Neuronal stem cell (in vitro differentiated cells): ENCODE measurements around the gene SP3.
"Not testable (repeated sequence)": the region's sequence is repeated elsewhere in the genome, so short reads cannot be mapped to it uniquely, and the experiment has no call there.

Source experiments
- DNase-seq: peaks from one replicate; pipeline ENCODE4 v3.0.0-alpha.2; 2013; ENCODE audit warnings: low spot score
- H2AFZ ChIP-seq: one replicate; pipeline ENCODE4 v1.6.1; 2013; ENCODE audit warnings: mild to moderate bottlenecking, low read length, inconsistent platforms
- H2AK5ac ChIP-seq: 2 replicates; pipeline ENCODE4 v1.6.1; 2013; ENCODE audit warnings: low read depth, mild to moderate bottlenecking, inconsistent platforms, low read length, moderate library complexity, mixed read lengths
- H2BK120ac ChIP-seq: 2 replicates; pipeline ENCODE4 v1.6.1; 2013; ENCODE audit warnings: low read depth, mild to moderate bottlenecking, inconsistent platforms, low read length, moderate library complexity, mixed read lengths
- H2BK12ac ChIP-seq: one replicate; pipeline ENCODE4 v1.6.1; 2013; ENCODE audit warnings: low read length, inconsistent platforms
- H2BK15ac ChIP-seq: 2 replicates; pipeline ENCODE4 v1.6.1; 2013; ENCODE audit warnings: mild to moderate bottlenecking, low read length, inconsistent platforms, mixed read lengths
- H2BK5ac ChIP-seq: one replicate; pipeline ENCODE4 v1.6.1; 2013; ENCODE audit warnings: inconsistent platforms, mild to moderate bottlenecking, low read length, moderate library complexity
- H3K14ac ChIP-seq: one replicate; pipeline ENCODE4 v1.6.1; 2013; ENCODE audit warnings: low read length, inconsistent platforms
- H3K18ac ChIP-seq: 2 replicates; pipeline ENCODE4 v1.6.1; 2013; ENCODE audit warnings: low read length, inconsistent platforms
- H3K23ac ChIP-seq: 2 replicates; pipeline ENCODE4 v1.6.1; 2013; ENCODE audit warnings: low read depth, mild to moderate bottlenecking, mixed read lengths, low read length, inconsistent platforms; ENCODE audit not compliant: poor library complexity
- H3K27ac ChIP-seq: replicated peaks from 3 replicates; pipeline ENCODE4 v1.5.1; 2013; ENCODE audit warnings: low read length, inconsistent platforms
- H3K27me3 ChIP-seq, 3 experiments: 2 replicates each; pipeline ENCODE4 v1.6.1; 2013; ENCODE audit warnings: low read length in 3 of 3, mild to moderate bottlenecking in 2 of 3, inconsistent platforms in 1 of 3, low read depth in 1 of 3, mixed read lengths in 1 of 3, moderate library complexity in 1 of 3; ENCODE audit not compliant: control insufficient read depth in 3 of 3, insufficient read depth in 3 of 3
- H3K36me3 ChIP-seq, 2 donors: replicated peaks in 1 of 2; 2 replicates each; pipeline ENCODE4 v1.6.1; 2013; ENCODE audit warnings: low read length in 2 of 2; ENCODE audit not compliant: control insufficient read depth in 2 of 2, insufficient read depth in 2 of 2
- H3K4ac ChIP-seq: 2 replicates; pipeline ENCODE4 v1.6.1; 2013; ENCODE audit warnings: inconsistent platforms, mild to moderate bottlenecking, low read length, moderate library complexity
- H3K4me1 ChIP-seq, 2 donors: 1 replicate in 1 of 2; 2 replicates in 1 of 2; pipeline ENCODE4 v1.6.1; 2013; ENCODE audit warnings: low read length in 2 of 2, low read depth in 1 of 2; ENCODE audit not compliant: control insufficient read depth in 2 of 2, insufficient read depth in 1 of 2
- H3K4me2 ChIP-seq: one replicate; pipeline ENCODE4 v1.6.1; 2013; ENCODE audit warnings: mild to moderate bottlenecking, low read length, inconsistent platforms; ENCODE audit not compliant: insufficient read depth, poor library complexity, severe bottlenecking
- H3K4me3 ChIP-seq, 2 donors: 2 replicates each; pipeline ENCODE4 v1.5.1; 2013; ENCODE audit warnings: low read length in 2 of 2, mild to moderate bottlenecking in 2 of 2, inconsistent platforms in 1 of 2, moderate library complexity in 1 of 2
- H3K79me1 ChIP-seq: one replicate; pipeline ENCODE4 v1.6.1; 2013; ENCODE audit warnings: low read depth, mild to moderate bottlenecking, inconsistent platforms, low read length, moderate library complexity
- H3K9ac ChIP-seq: one replicate; pipeline ENCODE4 v1.6.1; 2013; ENCODE audit warnings: mild to moderate bottlenecking, low read depth, low read length, inconsistent platforms; ENCODE audit not compliant: poor library complexity
- H3K9me3 ChIP-seq, 2 donors: replicated peaks in 1 of 2; 2 replicates each; pipeline versions ENCODE3 to v1.6.1; 2013; ENCODE audit warnings: low read length in 2 of 2, mild to moderate bottlenecking in 2 of 2, inconsistent platforms in 1 of 2, low read depth in 1 of 2, mixed read lengths in 1 of 2, moderate library complexity in 1 of 2; ENCODE audit not compliant: control insufficient read depth in 2 of 2, insufficient read depth in 1 of 2
- H4K8ac ChIP-seq: one replicate; pipeline ENCODE4 v1.6.1; 2013; ENCODE audit warnings: low read depth, mild to moderate bottlenecking, inconsistent platforms, low read length, moderate library complexity
- H4K91ac ChIP-seq: one replicate; pipeline ENCODE4 v1.6.1; 2013; ENCODE audit warnings: low read length, low read depth, mild to moderate bottlenecking, inconsistent platforms; ENCODE audit not compliant: poor library complexity
- WGBS, 2 donors: extraction: QIAGEN DNeasy Blood & Tissue Kit; methylation state at CpG; one replicate each; pipeline ENCODE4 v1.1.7; 2013; ENCODE audit warnings: missing lambda C conversion rate in 2 of 2, mixed read lengths in 1 of 2; ENCODE audit not compliant: insufficient read length in 2 of 2, insufficient replicate concordance in 1 of 2; ENCODE audit errors: extremely low coverage in 2 of 2; 5-methylcytosine and 5-hydroxymethylcytosine counted together

Gene SP3

DNA sequence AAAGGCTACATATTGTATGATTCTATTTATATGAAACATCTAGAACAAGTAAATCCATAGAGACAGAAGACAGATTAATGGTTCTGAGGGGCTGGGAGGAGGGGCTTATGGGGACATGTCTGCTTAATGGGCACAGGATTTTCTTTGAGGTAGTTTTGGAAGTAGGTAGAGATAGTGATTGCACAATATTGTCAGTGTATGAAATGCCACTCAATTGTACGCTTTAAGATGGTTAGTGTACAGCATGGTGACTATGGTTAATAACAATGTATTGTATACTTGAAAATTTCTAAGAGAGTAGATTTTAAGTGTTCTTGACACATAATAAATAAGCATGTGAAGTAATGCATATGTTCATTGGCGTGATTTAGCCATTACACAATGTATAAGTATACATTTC lies 68.4 kb downstream of the SP3 start:
- Histone ChIP-seq H3K4me3 (no peak overlapping the region), H2BK15ac (no peak overlapping the region), H2AFZ (no peak overlapping the region), H3K27ac (no peak overlapping the region), H4K8ac (no peak overlapping the region), H3K79me1 (no peaks in the 10 kb centered on the region), H2BK5ac (no peak overlapping the region), H2AK5ac (no peak overlapping the region), H3K14ac (no peak overlapping the region), H3K4me1 (no peaks in the 10 kb centered on the region), H3K4me2 (no peak overlapping the region), H4K91ac (no peak overlapping the region), H3K4ac (no peak overlapping the region), H3K9ac (no peak overlapping the region), H3K9me3 (no peaks in the 10 kb centered on the region), H2BK12ac (no peak overlapping the region), H3K36me3 (no peaks in the 10 kb centered on the region), H2BK120ac (no peak overlapping the region), H3K27me3 (no peaks in the 10 kb centered on the region), H3K23ac (no peak overlapping the region), H3K18ac (no peak overlapping the region)
- no peak for DNase-seq
- WGBS, 2 donors, result no CpG with 5 or more reads among the region's 2 CpGs

DNA sequence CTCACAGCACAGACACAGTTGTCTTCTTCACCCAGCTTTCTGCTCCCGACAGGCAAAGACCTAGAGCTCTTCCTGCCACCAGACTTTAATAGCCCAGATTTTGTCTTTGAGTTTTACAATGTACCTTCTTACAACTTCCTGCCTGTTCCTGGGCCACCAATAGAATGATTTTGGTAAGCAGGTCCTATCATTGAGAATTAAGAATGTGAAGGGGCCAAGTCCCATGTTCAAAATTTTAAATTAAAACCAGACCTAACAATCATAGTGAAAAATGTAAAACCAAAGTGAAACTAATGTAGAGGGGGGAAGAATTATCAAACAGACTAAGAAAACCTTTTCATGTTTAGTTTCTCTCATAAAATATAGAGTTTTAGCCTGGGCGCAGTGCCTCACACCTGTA lies 72.8 kb downstream of the SP3 start:
- no peak overlapping the region for H3K4me3 ChIP-seq
- H4K8ac ChIP-seq, result no peak overlapping the region
- DNase-seq, result no peak
- H2BK12ac ChIP-seq, result no peak overlapping the region
- no peak overlapping the region for H3K23ac ChIP-seq
- WGBS, 2 donors, result no CpG with 5 or more reads among the region's 2 CpGs
- no peaks in the 10 kb centered on the region for H3K4me1 ChIP-seq
- H3K9ac ChIP-seq, result no peak overlapping the region
- H2BK120ac ChIP-seq, result no peak overlapping the region
- no peaks in the 10 kb centered on the region for H3K79me1 ChIP-seq
- H2AK5ac ChIP-seq, result no peak overlapping the region
- no peak overlapping the region for H2AFZ ChIP-seq
- no peak overlapping the region for H3K4ac ChIP-seq
- no peak overlapping the region for H2BK5ac ChIP-seq
- no peak overlapping the region for H3K18ac ChIP-seq
- H3K27me3 ChIP-seq, result no peaks in the 10 kb centered on the region
- H4K91ac ChIP-seq, result no peak overlapping the region
- H3K14ac ChIP-seq, result no peak overlapping the region
- no peak overlapping the region for H3K4me2 ChIP-seq
- no peak overlapping the region for H2BK15ac ChIP-seq
- no peaks in the 10 kb centered on the region for H3K36me3 ChIP-seq
- no peak overlapping the region for H3K27ac ChIP-seq
- H3K9me3 ChIP-seq, result peaks cover 5 to 15% of the 10 kb centered on the region in 2 donors

DNA sequence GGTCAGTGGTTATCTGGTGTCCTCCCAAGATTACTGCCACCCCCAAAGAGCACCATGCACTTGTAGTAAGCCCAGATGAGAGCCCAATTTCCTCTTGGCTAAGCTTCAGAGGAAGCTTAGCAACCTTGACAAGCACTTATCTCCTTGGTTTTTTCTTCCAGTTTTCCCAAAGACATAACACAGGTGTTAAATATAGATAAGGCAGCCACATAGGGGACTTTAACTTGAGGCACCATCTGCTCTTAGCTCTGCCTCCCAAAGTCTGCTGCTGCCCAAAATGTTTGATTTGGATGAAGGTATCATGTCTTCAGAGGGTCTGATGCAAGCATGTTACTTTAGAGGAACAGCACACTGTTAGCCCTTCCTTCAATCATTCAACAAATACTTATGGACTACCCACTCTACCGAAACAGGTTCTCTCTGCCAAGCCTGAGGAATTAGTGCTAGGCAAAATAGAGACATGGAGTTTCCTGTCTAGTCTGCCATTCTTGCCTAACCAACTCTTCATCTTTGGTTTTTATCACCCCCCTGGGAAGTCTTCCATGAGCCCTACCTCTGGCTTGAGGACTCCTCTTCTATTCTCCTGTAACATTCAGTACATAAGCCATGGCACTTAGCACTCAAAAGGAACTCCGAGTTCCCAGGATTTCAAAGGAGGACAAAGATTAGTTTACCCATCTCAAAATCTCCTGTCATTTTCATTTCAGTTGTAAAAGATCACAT lies 73.7 kb downstream of the SP3 start:
- Histone ChIP-seq H2AK5ac (no peak overlapping the region), H2AFZ (no peak overlapping the region)

DNA sequence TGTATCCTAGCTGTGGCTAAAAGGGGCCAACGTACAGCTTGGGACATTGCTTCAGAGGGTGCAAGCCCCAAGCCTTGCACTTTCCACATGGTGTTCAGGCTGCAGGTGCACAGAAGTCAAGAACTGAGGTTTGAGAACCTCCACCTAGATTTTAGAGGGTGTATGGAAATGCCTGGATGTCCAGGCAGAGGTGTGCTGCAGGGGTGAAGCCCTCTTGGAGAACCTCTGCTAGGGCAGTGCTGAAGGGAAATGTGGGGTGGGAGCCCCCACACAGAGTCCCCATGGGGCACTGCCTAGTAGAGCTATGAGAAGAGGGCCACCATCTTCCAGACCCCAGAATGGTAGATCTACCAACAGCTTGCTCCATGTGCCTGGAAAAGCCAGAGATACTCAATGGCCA lies 75.7 kb downstream of the SP3 start:
- H2BK15ac ChIP-seq, H3K27ac ChIP-seq, H3K14ac ChIP-seq, H2AK5ac ChIP-seq, H3K4me2 ChIP-seq, H2AFZ ChIP-seq, H4K91ac ChIP-seq, H3K4ac ChIP-seq, H3K9ac ChIP-seq, H3K18ac ChIP-seq, DNase-seq, H3K27me3 ChIP-seq, H2BK5ac ChIP-seq, H3K23ac ChIP-seq, H4K8ac ChIP-seq, H3K4me1 ChIP-seq, H3K36me3 ChIP-seq, H2BK12ac ChIP-seq, H2BK120ac ChIP-seq, H3K79me1 ChIP-seq, H3K4me3 ChIP-seq: not testable (repeated sequence)
- no CpG with 5 or more reads among the region's 1 CpG for WGBS, 2 donors
- H3K9me3 ChIP-seq, result peaks cover 11 to 26% of the 10 kb centered on the region in 2 donors

More for the DNA sequence above, 73.7 kb downstream of the SP3 start:
- Histone ChIP-seq H2BK5ac (no peak overlapping the region), H3K18ac (no peak overlapping the region), H3K9ac (no peak overlapping the region), H4K91ac (no peak overlapping the region), H3K4me1 (no peaks in the 10 kb centered on the region), H3K4me3 (no peak overlapping the region), H3K23ac (no peak overlapping the region), H3K9me3 (peaks cover 5 to 15% of the 10 kb centered on the region in 2 donors), H3K4me2 (no peak overlapping the region), H3K14ac (no peak overlapping the region), H3K4ac (no peak overlapping the region), H2BK12ac (no peak overlapping the region), H4K8ac (no peak overlapping the region), H3K27ac (no peak overlapping the region), H3K36me3 (no peaks in the 10 kb centered on the region), H3K79me1 (no peaks in the 10 kb centered on the region), H2BK15ac (no peak overlapping the region), H3K27me3 (no peaks in the 10 kb centered on the region), H2BK120ac (no peak overlapping the region)
- no CpG with 5 or more reads among the region's 2 CpGs for WGBS, 2 donors
- no peak for DNase-seq
